Vagina (tissue), 2 donors: ENCODE data around the gene CENPQ.

Experiments used
- CTCF ChIP-seq, 3 experiments: fragments of 450-650 bp in 2 of 3; fragments of 200-600 bp in 1 of 3; sonication (generic) in 1 of 3; IDR thresholded peaks; one replicate each; pipeline ENCODE4 v1.5.1; 2017 to 2019; ENCODE audit warnings: antibody characterized with exemption in 3 of 3, mild to moderate bottlenecking in 2 of 3, moderate library complexity in 2 of 3
- POLR2A ChIP-seq, 2 donors: fragments of 450-650 bp; IDR thresholded peaks; one replicate each; pipeline ENCODE4 v1.6.1; 2017; ENCODE audit warnings: antibody characterized with exemption in 2 of 2, mild to moderate bottlenecking in 2 of 2, moderate library complexity in 2 of 2
- POLR2AphosphoS5 ChIP-seq, 2 donors: sonication (generic); formaldehyde crosslinking; IDR thresholded peaks; one replicate each; pipeline ENCODE4 v1.9.0; 2017; ENCODE audit warnings: antibody characterized with exemption in 2 of 2, mild to moderate bottlenecking in 2 of 2, low read depth in 1 of 2; ENCODE audit not compliant: insufficient read depth in 1 of 2

GRCh38 chr6:49515485-49516146 is 52.4 kb downstream of the CENPQ start:
- no peak for TF ChIP-seq CTCF (IDR thresholded peaks at IDR 0.05)
- TF ChIP-seq POLR2AphosphoS5 (IDR thresholded peaks at IDR 0.05; ENCODE audit: insufficient read depth in 1 of 2, low read depth in 1 of 2): no peak
- no peak for TF ChIP-seq POLR2A (IDR thresholded peaks at IDR 0.05)
